Muscle of back (tissue), 11 donors: Measurements from ENCODE around the gene SEC24D. TPM values are rescaled to one million over a fixed set of nuclear protein-coding genes. Genes with fewer than 3 reads are reported as not detected.
A peak's percentile ranks its signal among the peaks of the same experiment; 100 is the strongest.

Experiments
- DNase-seq, 3 donors: peaks; one replicate each; pipeline versions ENCODE4 v3.0.0 to v3.0.0-alpha.2; 2013
- polyA plus RNA-seq, 10 donors: library from polyadenylated mRNA; unstranded; fragments of 120-200 nt; gene quantifications; one replicate each; pipeline ENCODE4 v1.2.1, GENCODE V29; 2013; ENCODE audit not compliant: insufficient read length in 10 of 10

SEC24D gene
- polyA plus RNA-seq, 10 donors = 55.4 to 78.6 (median 59.6) TPM

DNA sequence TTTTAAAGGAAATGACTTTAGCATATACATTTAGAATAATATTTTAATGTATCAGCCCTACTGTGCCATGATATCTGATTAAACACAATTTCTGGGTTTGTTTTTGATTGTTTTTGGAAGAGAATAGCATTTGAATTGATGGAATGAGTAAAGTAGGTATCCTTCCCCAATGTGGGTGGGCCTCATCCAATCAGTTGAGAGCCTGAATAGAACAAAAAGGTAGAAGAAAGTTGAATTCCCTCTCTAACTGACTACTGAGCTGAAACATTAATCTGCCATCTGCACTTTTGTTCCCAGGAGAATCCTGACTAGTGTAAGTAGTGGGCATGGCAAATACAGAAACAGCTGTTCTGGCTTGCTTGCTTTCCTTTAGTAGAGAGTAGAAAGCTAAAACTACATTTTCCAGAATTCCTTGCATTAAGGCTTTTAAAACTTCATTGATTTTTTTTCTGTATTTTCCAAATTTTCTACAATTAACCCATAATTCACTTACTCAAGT, 9.7 kb upstream of the SEC24D start:
- no peak for DNase-seq

DNA sequence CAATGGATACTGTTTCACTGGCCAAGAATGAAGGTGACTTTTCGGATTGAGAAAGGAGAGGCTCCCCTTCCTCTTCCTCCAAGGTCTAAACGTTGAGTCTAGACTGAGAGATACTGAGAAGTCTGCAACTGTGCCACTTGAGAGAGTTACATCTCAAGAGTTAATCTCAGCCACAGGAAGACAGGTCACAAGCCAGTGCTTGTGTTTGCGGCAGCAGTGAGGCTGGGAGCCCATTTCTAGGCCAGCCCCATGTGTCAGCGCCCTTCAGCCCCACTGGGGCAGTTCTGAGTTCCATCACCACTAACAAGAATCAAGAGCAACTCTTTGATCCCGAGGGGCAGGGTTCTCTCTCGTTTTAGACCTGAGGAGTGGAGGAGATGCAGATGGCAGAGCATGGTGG, 7.3 kb upstream of the SEC24D start:
- no peak for DNase-seq

DNA sequence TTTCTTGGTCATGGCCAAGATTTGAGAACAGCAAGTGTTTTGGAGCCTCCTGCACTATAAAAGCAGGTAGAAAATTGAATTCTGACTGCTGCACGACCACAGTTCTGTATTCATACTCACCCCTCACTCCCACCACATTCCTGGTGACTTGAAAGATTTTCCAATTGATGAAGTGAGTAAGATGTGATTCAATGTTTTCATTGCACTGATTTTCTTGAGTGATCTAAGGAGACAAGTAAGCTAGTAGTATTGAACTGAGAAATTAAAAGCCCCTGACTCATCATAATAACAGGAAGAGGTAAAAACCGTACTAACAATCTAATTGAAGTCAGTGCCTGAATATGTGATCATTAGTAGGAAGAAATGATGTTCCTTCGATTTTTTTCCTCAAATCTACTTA, 6.1 kb upstream of the SEC24D start:
- peak in 1 of 3 donors; percentile 33 for DNase-seq

- DNase-seq = peak in 1 of 3 donors; percentile 22
These were observed 3.4 kb upstream of the SEC24D start for GRCh38 chr4:118839221-118839927.

GRCh38 chr4:118837121-118837507, 1.2 kb upstream of the SEC24D start:
- no peak for DNase-seq

GRCh38 chr4:118836301-118837120, 585 bp upstream of the SEC24D start:
- peak in 2 of 3 donors; percentile 57 to 68 for DNase-seq

GRCh38 chr4:118834960-118835569, 861 bp downstream of the SEC24D start:
- DNase-seq = peak; percentile 86 to 94 (median 87)

- no peak for DNase-seq
These were observed 1.9 kb downstream of the SEC24D start for GRCh38 chr4:118834070-118834469.

DNA sequence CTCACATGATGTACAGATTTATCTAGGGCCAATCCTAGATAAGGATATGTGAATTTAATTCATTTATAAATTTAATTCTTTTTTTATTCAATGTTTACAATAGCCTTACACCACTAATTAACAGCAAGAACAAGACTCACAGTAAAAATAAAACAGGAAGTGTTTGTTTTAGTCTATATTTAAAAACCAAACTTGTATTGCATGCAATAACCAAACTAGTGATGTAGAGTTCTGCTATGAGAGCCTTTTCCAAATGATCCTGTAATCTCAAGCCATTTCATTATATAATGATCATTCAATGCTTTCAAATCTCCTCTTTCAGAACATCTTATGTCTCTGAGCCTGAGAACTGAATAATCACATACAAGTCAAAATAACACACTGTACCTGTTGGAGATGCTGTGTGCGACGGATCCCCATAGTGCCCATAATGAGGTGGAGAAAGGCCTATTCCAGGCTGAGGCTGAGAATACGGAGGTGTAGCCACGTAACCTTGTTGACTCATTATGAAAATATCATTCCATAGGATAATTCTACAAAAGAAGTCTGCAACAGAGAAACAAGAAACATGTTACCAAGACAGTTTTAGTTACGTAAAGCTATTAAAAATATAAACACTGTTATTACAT, 2.6 kb downstream of the SEC24D start:
- DNase-seq = no peak

DNA sequence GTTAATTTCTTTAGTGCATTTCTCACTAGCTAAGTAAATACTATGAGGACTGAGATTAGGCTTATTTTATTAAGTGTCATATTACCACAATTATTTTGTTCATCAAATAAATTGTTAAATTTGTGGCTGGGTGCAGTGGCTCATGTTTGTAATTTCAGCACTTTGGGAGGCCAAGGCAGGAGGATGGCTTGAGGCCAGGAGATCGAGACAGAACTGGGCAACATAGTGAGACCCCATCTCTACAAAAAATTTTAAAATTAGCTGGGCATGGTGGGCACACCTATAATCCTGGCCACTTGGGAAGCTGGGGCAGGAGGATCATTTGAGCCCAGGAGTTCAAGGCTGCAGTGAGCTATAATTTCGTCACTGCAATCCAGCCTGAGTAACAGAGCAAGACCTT, 6.8 kb downstream of the SEC24D start:
- DNase-seq = no peak

DNA sequence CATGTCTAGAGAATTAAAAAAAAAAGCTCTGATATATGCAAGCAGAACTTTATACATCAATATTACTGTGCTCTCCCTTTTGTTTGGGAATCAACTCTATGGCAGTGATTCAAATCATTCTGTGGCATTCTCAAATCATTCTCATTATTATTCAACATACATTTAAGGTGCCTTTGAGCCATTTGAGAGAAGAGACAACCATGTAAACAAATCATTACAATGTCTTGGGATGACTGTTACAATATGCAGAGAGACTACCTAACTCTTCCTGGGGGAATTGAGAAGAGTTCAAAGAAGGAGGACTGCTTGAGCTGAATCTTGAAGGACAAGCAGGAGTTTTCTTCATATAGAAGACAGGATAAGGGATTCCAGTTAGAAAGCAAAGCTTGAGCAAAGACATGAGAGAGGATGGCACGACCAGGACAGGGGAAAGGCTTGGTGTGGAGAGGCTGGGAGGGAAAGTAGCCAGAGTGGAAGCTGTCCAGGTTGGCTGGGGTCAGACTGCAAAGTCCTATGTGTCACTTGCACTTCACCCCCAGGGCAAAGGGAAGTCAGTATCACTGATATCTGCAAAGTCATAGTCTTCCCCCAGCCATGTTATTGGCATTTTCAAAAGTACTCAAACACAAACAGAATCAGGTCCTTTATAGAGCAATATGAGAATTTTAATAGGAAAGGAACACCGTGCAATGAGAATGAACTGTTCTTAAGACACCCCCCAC, 9.0 kb downstream of the SEC24D start:
- no peak for DNase-seq

GRCh38 chr4:118825799-118826198, 10.1 kb downstream of the SEC24D start:
- DNase-seq = no peak

DNA sequence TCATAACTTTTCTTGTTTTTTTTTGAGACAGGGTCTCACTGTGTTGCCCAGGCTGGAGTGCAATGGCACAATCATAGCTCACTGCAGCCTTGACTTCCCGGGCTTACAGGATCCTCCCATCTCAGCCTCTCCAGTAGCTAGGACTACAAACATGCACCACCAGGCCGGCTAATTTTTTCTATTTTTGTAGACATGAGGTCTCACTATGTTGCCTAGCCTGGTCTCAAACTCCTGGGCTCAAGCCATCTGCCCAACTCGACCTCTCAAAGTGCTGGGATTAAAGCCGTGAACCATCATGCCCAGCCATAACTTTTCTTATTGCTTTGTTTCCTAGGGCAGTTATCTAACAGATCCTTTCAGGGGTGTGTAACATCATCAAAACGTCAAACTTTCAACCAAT, 11.8 kb downstream of the SEC24D start:
- no peak for DNase-seq

DNA sequence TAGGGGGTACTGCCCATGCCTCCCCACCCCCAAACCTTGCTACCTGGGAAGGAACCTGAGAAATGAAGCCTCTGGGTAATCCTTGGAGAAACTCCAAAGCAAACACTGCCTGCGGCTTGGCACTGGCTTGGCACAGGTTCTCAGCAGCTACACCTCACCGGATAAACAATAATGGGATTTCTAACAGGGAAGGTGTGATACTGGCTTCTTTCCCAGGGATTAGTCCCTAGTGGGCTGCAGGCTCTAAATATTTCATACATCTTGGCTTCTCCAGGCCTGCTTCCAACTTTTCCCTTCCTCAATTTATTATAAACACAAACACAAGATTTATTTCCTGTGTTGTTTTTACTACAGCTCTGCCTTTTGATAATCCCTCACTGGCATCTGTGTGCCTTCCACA, 12.5 kb downstream of the SEC24D start:
- DNase-seq = no peak

DNA sequence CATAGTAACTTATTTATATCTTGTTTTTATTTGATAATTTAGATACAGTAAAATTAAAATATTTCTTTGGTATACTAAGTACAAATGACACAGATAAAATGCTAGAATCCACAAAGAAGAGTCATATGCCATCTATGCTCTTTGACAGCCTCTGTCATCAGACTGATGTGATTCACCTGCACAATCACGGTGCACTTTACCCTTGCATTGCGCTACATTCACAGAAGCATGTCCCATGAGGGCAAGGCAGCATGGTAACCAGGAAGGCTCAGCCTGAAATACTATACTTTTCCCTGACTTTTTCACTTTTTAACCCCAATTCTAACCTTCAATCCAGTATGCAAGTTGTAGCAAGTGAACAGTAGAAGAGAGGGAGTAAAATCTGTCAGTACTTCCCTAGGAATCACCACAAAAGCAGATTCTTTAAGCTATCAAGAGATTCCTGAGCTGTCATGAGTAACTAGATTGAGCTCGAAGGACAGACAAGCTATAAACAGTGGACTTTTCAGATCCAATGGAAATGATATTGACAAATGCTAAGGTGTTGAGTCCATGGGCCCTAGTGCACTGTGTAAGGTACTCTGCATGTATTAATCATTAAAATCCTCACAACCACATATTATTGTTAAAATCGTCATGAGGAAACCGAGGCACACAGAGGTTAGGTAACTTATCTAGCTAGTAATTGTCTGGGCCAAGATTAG, 14.2 kb downstream of the SEC24D start:
- no peak for DNase-seq

DNA sequence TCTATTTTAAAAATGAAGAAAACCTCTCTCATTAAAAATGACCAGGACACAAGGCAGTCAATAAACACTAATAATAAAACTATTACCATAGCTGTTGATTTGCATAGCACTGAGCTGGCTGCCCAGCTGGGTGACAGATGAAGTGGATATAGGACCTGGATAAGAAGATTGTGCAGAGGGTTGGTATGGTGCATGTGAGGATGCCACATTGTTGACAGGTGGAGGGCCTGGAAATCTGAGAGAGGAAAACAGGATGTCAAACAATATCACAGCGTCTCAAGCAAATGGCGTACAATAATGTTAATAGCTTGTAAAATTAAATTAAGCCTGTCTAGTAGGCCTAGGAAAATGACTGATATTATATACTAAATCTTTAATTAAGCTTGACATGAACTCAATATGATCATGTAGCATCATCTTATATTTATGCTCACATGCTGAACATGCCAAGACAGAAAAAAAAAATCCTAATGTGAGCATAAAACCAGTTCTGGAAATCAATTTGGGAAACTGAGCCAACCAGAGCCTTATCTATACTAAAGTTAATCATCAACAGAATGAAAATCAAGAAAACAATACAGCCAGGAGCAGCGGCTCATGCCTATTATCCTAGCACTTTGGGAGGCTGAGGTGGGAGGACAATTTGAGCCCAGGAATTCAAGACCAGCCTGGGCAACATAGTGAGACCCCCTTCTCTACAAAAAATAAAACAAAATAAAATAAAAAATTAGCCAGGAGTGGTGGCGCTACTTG, 18.6 kb downstream of the SEC24D start:
- DNase-seq = no peak

DNA sequence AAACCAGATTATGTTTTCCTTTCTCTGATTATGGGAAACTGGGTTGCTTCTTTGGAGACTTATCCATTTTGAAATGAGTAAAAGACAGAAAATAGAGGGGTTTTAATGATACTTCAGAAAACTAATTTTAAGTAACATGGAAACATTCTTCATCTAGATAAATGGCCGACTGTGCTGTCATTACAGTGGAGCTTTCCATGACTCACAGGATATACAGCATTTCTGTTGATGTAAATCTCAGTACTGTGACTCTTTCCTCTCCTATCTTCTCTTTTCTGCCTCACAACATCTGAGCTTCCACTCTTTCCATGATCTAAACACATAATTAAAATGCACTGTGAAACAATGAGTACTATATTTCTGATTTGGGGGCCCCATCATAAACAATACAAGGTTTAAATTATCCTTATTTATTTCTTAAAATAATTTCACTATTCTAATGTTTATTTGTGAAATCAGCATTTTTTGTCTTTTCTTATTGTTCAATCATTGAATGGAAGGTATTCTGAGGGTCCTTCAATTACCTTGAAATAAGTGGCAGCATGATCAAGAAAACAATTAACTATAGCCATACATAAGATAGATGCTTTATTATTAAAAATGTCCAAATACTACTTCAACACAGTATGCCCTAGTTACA, 19.3 kb downstream of the SEC24D start:
- DNase-seq = peak in 1 of 3 donors; percentile 19

GRCh38 chr4:118814891-118815290, 21.0 kb downstream of the SEC24D start:
- DNase-seq = no peak

- no peak for DNase-seq
These were observed 21.9 kb downstream of the SEC24D start for GRCh38 chr4:118814058-118814457.

DNA sequence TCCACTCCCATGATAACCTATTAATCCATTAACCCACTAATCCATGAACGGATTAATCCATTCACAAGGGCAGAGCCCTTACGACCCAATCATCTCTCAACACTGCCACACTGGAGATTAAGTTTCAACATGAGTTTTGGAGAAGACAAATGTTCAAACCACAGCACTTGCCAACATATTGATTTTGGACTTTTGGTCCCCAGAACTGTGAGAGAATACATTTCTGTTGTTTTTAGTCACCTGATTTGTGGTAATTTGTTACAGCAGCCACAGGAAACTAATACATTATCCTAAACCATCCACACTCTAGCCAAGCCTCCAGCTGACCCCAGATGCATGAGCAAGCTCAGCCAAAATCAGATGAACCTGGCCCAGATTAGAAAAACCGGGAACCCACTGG, 22.4 kb downstream of the SEC24D start:
- no peak for DNase-seq
